ENCODE results near the gene DDIT4.

DNA sequence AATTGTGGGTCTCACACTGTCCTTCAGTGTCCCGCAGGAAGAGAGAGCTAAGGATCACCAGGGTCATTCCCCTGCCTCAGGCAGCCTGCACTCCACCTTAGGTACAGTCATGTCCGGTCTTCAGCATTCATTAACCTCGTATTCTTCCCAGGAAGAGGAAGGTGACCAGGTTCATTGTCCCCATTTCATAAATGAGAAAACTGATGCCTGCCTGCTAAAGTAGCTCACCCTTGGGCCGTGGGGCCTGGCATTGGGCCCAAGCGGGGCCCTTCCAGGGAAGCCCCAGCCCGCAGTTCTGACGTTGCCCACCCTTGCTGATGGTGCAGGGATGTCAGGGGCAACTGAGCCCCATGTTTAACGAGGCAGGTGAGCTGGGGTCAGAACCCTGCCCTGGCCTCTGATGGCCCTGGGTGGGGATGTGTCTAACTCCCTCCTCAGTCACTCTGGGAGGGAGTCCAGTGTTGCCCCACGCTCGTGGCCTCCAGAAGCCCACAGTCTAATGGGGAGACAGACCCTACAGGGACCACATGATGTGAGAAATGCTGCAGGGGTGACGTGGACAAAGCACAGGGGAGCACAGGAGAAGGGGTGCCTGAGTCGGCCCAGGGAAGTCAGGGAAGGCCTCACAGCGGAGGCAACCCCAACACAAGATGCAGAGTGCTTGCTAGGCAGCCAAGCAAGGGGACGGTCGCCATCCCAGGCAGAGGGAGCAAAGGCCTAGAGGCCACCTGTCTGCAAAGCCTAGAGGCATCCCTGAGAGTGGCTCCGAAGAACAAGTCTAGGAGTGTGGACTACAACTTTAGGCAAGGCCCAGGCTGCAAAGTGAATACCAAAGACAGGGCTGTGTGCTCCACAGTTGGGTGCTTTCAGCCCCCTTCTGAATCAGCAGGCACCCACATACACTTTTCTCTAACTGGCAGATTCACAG is 25.1 kb downstream of the DDIT4 start:
- TF ChIP-seq ZNF8 (CRISPR knock-in tag; IDR thresholded peaks at IDR 0.05) (no peak), ZFP30 (CRISPR knock-in tag; IDR thresholded peaks at IDR 0.05) (no peak), ZC3H10 (CRISPR knock-in tag; IDR thresholded peaks at IDR 0.05) (no peak), RARB (CRISPR knock-in tag; IDR thresholded peaks at IDR 0.05) (no peak), BACH2 (CRISPR knock-in tag; IDR thresholded peaks at IDR 0.05; ENCODE audit: borderline replicate concordance) (no peak)
- TF ChIP-seq, protein P1, sequence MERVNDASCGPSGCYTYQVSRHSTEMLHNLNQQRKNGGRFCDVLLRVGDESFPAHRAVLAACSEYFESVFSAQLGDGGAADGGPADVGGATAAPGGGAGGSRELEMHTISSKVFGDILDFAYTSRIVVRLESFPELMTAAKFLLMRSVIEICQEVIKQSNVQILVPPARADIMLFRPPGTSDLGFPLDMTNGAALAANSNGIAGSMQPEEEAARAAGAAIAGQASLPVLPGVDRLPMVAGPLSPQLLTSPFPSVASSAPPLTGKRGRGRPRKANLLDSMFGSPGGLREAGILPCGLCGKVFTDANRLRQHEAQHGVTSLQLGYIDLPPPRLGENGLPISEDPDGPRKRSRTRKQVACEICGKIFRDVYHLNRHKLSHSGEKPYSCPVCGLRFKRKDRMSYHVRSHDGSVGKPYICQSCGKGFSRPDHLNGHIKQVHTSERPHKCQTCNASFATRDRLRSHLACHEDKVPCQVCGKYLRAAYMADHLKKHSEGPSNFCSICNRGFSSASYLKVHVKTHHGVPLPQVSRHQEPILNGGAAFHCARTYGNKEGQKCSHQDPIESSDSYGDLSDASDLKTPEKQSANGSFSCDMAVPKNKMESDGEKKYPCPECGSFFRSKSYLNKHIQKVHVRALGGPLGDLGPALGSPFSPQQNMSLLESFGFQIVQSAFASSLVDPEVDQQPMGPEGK (CRISPR knock-in tag; IDR thresholded peaks at IDR 0.05; ENCODE audit: borderline replicate concordance) = no peak
- TF ChIP-seq, protein P2, sequence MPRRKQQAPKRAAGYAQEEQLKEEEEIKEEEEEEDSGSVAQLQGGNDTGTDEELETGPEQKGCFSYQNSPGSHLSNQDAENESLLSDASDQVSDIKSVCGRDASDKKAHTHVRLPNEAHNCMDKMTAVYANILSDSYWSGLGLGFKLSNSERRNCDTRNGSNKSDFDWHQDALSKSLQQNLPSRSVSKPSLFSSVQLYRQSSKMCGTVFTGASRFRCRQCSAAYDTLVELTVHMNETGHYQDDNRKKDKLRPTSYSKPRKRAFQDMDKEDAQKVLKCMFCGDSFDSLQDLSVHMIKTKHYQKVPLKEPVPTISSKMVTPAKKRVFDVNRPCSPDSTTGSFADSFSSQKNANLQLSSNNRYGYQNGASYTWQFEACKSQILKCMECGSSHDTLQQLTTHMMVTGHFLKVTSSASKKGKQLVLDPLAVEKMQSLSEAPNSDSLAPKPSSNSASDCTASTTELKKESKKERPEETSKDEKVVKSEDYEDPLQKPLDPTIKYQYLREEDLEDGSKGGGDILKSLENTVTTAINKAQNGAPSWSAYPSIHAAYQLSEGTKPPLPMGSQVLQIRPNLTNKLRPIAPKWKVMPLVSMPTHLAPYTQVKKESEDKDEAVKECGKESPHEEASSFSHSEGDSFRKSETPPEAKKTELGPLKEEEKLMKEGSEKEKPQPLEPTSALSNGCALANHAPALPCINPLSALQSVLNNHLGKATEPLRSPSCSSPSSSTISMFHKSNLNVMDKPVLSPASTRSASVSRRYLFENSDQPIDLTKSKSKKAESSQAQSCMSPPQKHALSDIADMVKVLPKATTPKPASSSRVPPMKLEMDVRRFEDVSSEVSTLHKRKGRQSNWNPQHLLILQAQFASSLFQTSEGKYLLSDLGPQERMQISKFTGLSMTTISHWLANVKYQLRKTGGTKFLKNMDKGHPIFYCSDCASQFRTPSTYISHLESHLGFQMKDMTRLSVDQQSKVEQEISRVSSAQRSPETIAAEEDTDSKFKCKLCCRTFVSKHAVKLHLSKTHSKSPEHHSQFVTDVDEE (CRISPR knock-in tag; IDR thresholded peaks at IDR 0.05) = no peak

All from SK-N-SH treated with all-trans-retinoic acid at 6 μM for 48 hours (cell line).